Mammary epithelial cell (primary cell): ENCODE measurements around the gene PIAS3.

ENCODE experiments used
- CTCF ChIP-seq, 2 donors: IDR thresholded peaks in 1 of 2; conservative IDR thresholded peaks in 1 of 2; 2 replicates each; pipeline ENCODE4 v1.5.1; 2011 to 2012; ENCODE audit warnings: inconsistent platforms in 2 of 2, low read length in 2 of 2, mild to moderate bottlenecking in 2 of 2, control low read depth in 1 of 2, low read depth in 1 of 2; ENCODE audit not compliant: insufficient read depth in 1 of 2; ENCODE audit errors: extremely low read depth in 1 of 2
- EZH2 ChIP-seq: IDR thresholded peaks from 2 replicates; pipeline ENCODE4 v1.6.1; 2012; ENCODE audit warnings: low read length, inconsistent platforms, borderline replicate concordance

- no peak for TF ChIP-seq CTCF (conservative IDR thresholded peaks at IDR 0.05 in 1 of 2, IDR thresholded peaks at IDR 0.05 in 1 of 2; ENCODE audit: extremely low read depth in 1 of 2, insufficient read depth in 1 of 2, low read depth in 1 of 2, low read length in 2 of 2)
- TF ChIP-seq EZH2, result no peak
Measured at GRCh38 chr1:145863282-145864018, 4.6 kb upstream of the PIAS3 start.
